ENCODE measurements around the gene ADGRG6.

- TF ChIP-seq, protein P1, sequence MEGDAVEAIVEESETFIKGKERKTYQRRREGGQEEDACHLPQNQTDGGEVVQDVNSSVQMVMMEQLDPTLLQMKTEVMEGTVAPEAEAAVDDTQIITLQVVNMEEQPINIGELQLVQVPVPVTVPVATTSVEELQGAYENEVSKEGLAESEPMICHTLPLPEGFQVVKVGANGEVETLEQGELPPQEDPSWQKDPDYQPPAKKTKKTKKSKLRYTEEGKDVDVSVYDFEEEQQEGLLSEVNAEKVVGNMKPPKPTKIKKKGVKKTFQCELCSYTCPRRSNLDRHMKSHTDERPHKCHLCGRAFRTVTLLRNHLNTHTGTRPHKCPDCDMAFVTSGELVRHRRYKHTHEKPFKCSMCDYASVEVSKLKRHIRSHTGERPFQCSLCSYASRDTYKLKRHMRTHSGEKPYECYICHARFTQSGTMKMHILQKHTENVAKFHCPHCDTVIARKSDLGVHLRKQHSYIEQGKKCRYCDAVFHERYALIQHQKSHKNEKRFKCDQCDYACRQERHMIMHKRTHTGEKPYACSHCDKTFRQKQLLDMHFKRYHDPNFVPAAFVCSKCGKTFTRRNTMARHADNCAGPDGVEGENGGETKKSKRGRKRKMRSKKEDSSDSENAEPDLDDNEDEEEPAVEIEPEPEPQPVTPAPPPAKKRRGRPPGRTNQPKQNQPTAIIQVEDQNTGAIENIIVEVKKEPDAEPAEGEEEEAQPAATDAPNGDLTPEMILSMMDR (IDR thresholded peaks at IDR 0.05; ENCODE audit: low read length) = no peak
- TF ChIP-seq EZH2 (IDR thresholded peaks at IDR 0.05; ENCODE audit: borderline replicate concordance, low read length) = no peak
These were observed 65.3 kb downstream of the ADGRG6 start for GRCh38 chr6:142367061-142367460.

Data from OCI-LY1 (cell line).